Heart left ventricle (tissue), 16 donors: ENCODE measurements around the gene ZC3H10. TPM values are rescaled to one million over a fixed set of nuclear protein-coding genes. Genes with fewer than 3 reads are reported as not detected.
"Not testable (repeated sequence)": the region's sequence is repeated elsewhere in the genome, so short reads cannot be mapped to it uniquely, and the experiment has no call there.

Experiments
- ATAC-seq, 4 donors: fragments of 200-7000 bp; cut with Tn5 transposase; one replicate each; pipeline ENCODE4 v1.9.1; 2020 to 2022; ENCODE audit warnings: moderate library complexity in 4 of 4, mild to moderate bottlenecking in 3 of 4, moderate number of reproducible peaks in 1 of 4
- DNase-seq, 5 donors: peaks; one replicate each; pipeline ENCODE4 v3.0.0-alpha.2; 2020
- H3K27ac ChIP-seq, 12 donors: fragments of 200-600 bp; sonication (generic) in 4 of 12; one replicate each; pipeline versions ENCODE4 v1.5.0 to v1.8.0; 2016 to 2022; ENCODE audit warnings: mild to moderate bottlenecking in 2 of 12
- H3K27me3 ChIP-seq, 9 donors: fragments of 200-600 bp; sonication (generic) in 2 of 9; one replicate each; pipeline versions ENCODE4 v1.5.1 to v1.8.0; 2016 to 2022; ENCODE audit warnings: mild to moderate bottlenecking in 3 of 9
- H3K36me3 ChIP-seq, 9 donors: fragments of 200-600 bp; sonication (generic) in 2 of 9; one replicate each; pipeline versions ENCODE4 v1.5.0 to v1.8.0; 2018 to 2022; ENCODE audit warnings: mild to moderate bottlenecking in 2 of 9
- H3K4me1 ChIP-seq, 12 donors: fragments of 200-600 bp; sonication (generic) in 4 of 12; one replicate each; pipeline versions ENCODE4 v1.5.0 to v1.8.0; 2016 to 2022; ENCODE audit warnings: mild to moderate bottlenecking in 3 of 12
- H3K4me3 ChIP-seq, 12 donors: fragments of 200-600 bp; sonication (generic) in 4 of 12; one replicate each; pipeline versions ENCODE4 v1.5.0 to v1.8.0; 2017 to 2022; ENCODE audit warnings: mild to moderate bottlenecking in 9 of 12, moderate library complexity in 4 of 12
- H3K9me3 ChIP-seq, 12 donors: fragments of 200-600 bp; sonication (generic) in 4 of 12; one replicate each; pipeline versions ENCODE4 v1.5.0 to v1.8.0; 2016 to 2022; ENCODE audit warnings: mild to moderate bottlenecking in 1 of 12
- CTCF ChIP-seq, 12 donors: fragments of 200-600 bp; sonication (generic) in 4 of 12; IDR thresholded peaks; one replicate each; pipeline versions ENCODE4 v1.5.0 to v1.8.0; 2018 to 2022; ENCODE audit warnings: antibody characterized with exemption in 12 of 12, mild to moderate bottlenecking in 5 of 12
- POLR2A ChIP-seq, 2 donors: fragments of 450-650 bp; IDR thresholded peaks; one replicate each; pipeline ENCODE4 v1.6.1; 2017; ENCODE audit warnings: antibody characterized with exemption in 2 of 2, mild to moderate bottlenecking in 2 of 2, moderate library complexity in 2 of 2
- WGBS, 4 donors: extraction: QIAGEN DNeasy Blood & Tissue Kit in 2 of 4; methylation state at CpG; one replicate each; pipeline versions ENCODE4 v1.1.5 to v1.1.7; 2013 to 2018; 5-methylcytosine and 5-hydroxymethylcytosine counted together
- intact Hi-C, 10 donors: fragments of 100-400 bp; cut with DNase I; formaldehyde crosslinking; loops; one replicate each; pipeline versions ENCODE4 v1.11.1 to v1.14.2; 2022
- polyA plus RNA-seq, 2 donors: library from polyadenylated mRNA; stranded (reverse); fragments of 200-250 nt; gene quantifications; one replicate each; pipeline ENCODE4 v1.2.3, GENCODE V29; 2013
- total RNA-seq, 9 donors: library from RNA; depleted of rRNA in 2 of 9; stranded (reverse); fragments of >200 nt in 2 of 9; fragmentation: NEBNext Ultra II Directional in 3 of 9; extraction: Animal tissue kit (Norgen Biotek cat#: 25700) in 3 of 9; gene quantifications; one replicate each; pipeline versions ENCODE4 v1.1.0 to v1.2.4, GENCODE V29; 2016 to 2023
- donor health status: ischemic (EF 13 %, LVEDD 7.1; RV severe dilation, severe dysfunction).
- donor health status: healthy with polysubstance abuse.
- donor health status: DM: no; HTN: yes; CAD: no.
- donor health status: DM: no; HTN: no; CAD: no.
- donor health status: ischemic (EF 25% LVEDD 6.9; RV normal size, moderate dysfunction).
- donor health status: ischemic (EF 25% LVEDD 5.7; RV mildly dilated, moderate dysfunction).
- donor health status: healthy.
- donor health status: DM: yes; HTN: yes; CAD: no.
- donor health status: ischemic (EF 35%, LVEDD 5.7; RV mildly dilated, moderate dysfunction).
- donor health status: nonischemic (EF 11% LVEDD 7.7; RV severe dilation, severe dysfunction).
- donor health status: DM: yes; HTN: yes; CAD: no.
- donor health status: PGD.
- donor health status: ischemic (EF 29% LVEDD 5.4; RV normal size, mild dysfunction).
- donor health status: nonischemic (EF 23%, LVEDD 6.1; RV moderate dilation, normal function).

ZC3H10 gene
- total and polyA plus RNA-seq, 11 donors = 2.7 to 6.4 (median 4.3) TPM

GRCh38 chr12:56154246-56154771, 36.2 kb downstream of the ZC3H10 start:
- no peak for DNase-seq
- Histone ChIP-seq H3K27me3 (no peaks in the 10 kb centered on the region), H3K27ac (no peak overlapping the region), H3K4me1 (peaks cover 4 to 36% (median 23%) of the 10 kb centered on the region in 12 donors), H3K9me3 (no peaks in the 10 kb centered on the region), H3K4me3 (no peak overlapping the region), H3K36me3 (peaks cover 0 to 10% (median 1%) of the 10 kb centered on the region in 9 donors)
- intact Hi-C loops = no loop called here
- TF ChIP-seq CTCF (IDR thresholded peaks at IDR 0.05) = no peak
- no peak for TF ChIP-seq POLR2A (IDR thresholded peaks at IDR 0.05)
- no peak for ATAC-seq
- 88 to 97% (median 90%) methylated on average over 1 of the region's 1 CpG for WGBS, 4 donors

- Histone ChIP-seq H3K27me3 (no peaks in the 10 kb centered on the region), H3K27ac (no peak overlapping the region), H3K9me3 (no peaks in the 10 kb centered on the region), H3K4me3 (no peak overlapping the region), H3K36me3 (peaks cover 0 to 10% (median 6%) of the 10 kb centered on the region in 9 donors), H3K4me1 (peaks cover 4 to 41% (median 27%) of the 10 kb centered on the region in 12 donors)
- no peak for ATAC-seq
- TF ChIP-seq CTCF (IDR thresholded peaks at IDR 0.05) (no peak), POLR2A (IDR thresholded peaks at IDR 0.05) (no peak)
- intact Hi-C loops = loop anchor here in 4 of 10 donors (5.0 kb wide), 2 partner anchors 33 to 38 kb away; partner anchors contain the start of genes RPL41 (in 3 of the 4) and ZC3H10 (in 3 of the 4)
- 90 to 94% (median 93%) methylated on average over 5 of the region's 5 CpGs for WGBS, 4 donors
- DNase-seq = no peak
Measured at GRCh38 chr12:56154818-56155217, 36.8 kb downstream of the ZC3H10 start.

- no peak for TF ChIP-seq CTCF (IDR thresholded peaks at IDR 0.05)
- no peak for TF ChIP-seq POLR2A (IDR thresholded peaks at IDR 0.05)
- no peak for DNase-seq
- no peak overlapping the region for H3K4me3 ChIP-seq
- no peaks in the 10 kb centered on the region for H3K27me3 ChIP-seq
- H3K9me3 ChIP-seq = no peaks in the 10 kb centered on the region
- peaks cover 4 to 46% (median 32%) of the 10 kb centered on the region in 12 donors for H3K4me1 ChIP-seq
- peaks cover 0 to 12% (median 10%) of the 10 kb centered on the region in 9 donors for H3K36me3 ChIP-seq
- ATAC-seq = no peak
- intact Hi-C loops = loop anchor here in 4 of 10 donors (5.0 kb wide), 2 partner anchors 33 to 38 kb away; partner anchors contain the start of genes RPL41 (in 3 of the 4) and ZC3H10 (in 3 of the 4)
- H3K27ac ChIP-seq = no peak overlapping the region
- 86 to 94% (median 91%) methylated on average over 11 of the region's 11 CpGs for WGBS, 4 donors
Measured at GRCh38 chr12:56155256-56155845, 37.3 kb downstream of the ZC3H10 start.

- not testable (repeated sequence) for ATAC-seq, DNase-seq, H3K27me3 ChIP-seq, H3K9me3 ChIP-seq
- peaks cover 8 to 46% (median 41%) of the 10 kb centered on the region in 12 donors for H3K4me1 ChIP-seq
- intact Hi-C loops = loop anchor here in 5 of 10 donors (1.0 to 5.0 kb wide), 3 partner anchors 28 to 39 kb away; partner anchors contain the start of genes RPL41 (in 3 of the 5), ZC3H10 (in 3 of the 5) and ESYT1 (in 1 of the 5)
- H3K36me3 ChIP-seq = peaks cover 0 to 25% (median 23%) of the 10 kb centered on the region in 9 donors
- WGBS, 4 donors = 94 to 97% (median 95%) methylated on average over 21 of the region's 21 CpGs
- H3K4me3 ChIP-seq = peak overlapping the region in 11 of 12 donors; percentile 22 to 98 (median 93)
- peak overlapping the region; percentile 92 to 99 (median 98) for H3K27ac ChIP-seq
Measured at GRCh38 chr12:56156464-56157200, 38.6 kb downstream of the ZC3H10 start.
